ENCODE measurements around the gene MITF.

DNA sequence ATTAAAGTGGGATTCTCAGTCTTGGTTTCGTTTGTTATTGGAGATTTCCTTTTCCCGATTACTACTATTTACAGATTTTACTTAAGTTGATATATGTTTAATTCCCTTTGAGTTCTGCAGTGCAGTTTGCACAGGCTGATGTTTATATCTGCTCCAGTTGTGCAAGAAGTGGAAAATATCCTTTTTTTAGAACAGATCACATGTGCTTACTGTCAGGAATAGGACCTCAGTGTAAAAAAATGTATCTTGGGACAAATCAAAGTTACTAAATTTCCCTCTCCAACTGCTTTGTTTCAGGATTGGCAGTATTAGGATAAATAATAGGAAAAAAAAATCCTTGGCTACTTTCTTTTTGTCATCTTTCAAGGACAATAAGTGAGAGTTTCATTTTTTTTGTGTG is 6.9 kb downstream of the MITF start:
- TF ChIP-seq POLR2A (IDR thresholded peaks at IDR 0.05; ENCODE audit: low read depth, low read length) (no peak), POU2F2 (IDR thresholded peaks at IDR 0.05; ENCODE audit: low read depth, low read length) (no peak), POLR2AphosphoS5 (IDR thresholded peaks at IDR 0.05; ENCODE audit: low read depth, low read length) (no peak), SPI1 (IDR thresholded peaks at IDR 0.05; ENCODE audit: low read depth, low read length) (no peak)

All from GM12891 (cell line).